HUES6 (cell line): Measurements from ENCODE around the gene DIP2C.

ENCODE experiments used
- H3K27ac ChIP-seq: 2 replicates; pipeline ENCODE4 v1.7.0; 2013; ENCODE audit warnings: low read depth, mild to moderate bottlenecking, low read length, inconsistent platforms
- H3K27me3 ChIP-seq: 2 replicates; pipeline ENCODE4 v1.6.1; 2013; ENCODE audit warnings: low read length; ENCODE audit not compliant: control insufficient read depth, insufficient read depth
- H3K36me3 ChIP-seq: 2 replicates; pipeline ENCODE4 v1.6.1; 2013; ENCODE audit warnings: low read length; ENCODE audit not compliant: control insufficient read depth, insufficient read depth
- H3K4me1 ChIP-seq: 2 replicates; pipeline ENCODE4 v1.6.1; 2013; ENCODE audit warnings: low read length; ENCODE audit not compliant: control insufficient read depth, insufficient read depth
- H3K4me3 ChIP-seq: 2 replicates; pipeline ENCODE4 v1.5.1; 2013; ENCODE audit warnings: low read depth, low read length
- H3K9ac ChIP-seq: one replicate; pipeline ENCODE4 v1.6.1; 2013; ENCODE audit warnings: mild to moderate bottlenecking, low read length
- H3K9me3 ChIP-seq: 2 replicates; pipeline ENCODE4 v1.6.1; 2013; ENCODE audit warnings: low read depth, low read length; ENCODE audit not compliant: control insufficient read depth, insufficient read depth

Gene DIP2C

GRCh38 chr10:547591-548081 is 141.8 kb downstream of the DIP2C start:
- no peak overlapping the region for H3K9ac ChIP-seq
- no peaks in the 10 kb centered on the region for H3K36me3 ChIP-seq
- no peak overlapping the region for H3K27ac ChIP-seq
- H3K4me3 ChIP-seq = no peak overlapping the region
- H3K27me3 ChIP-seq = no peaks in the 10 kb centered on the region
- H3K4me1 ChIP-seq = peaks cover 20% of the 10 kb centered on the region
- H3K9me3 ChIP-seq = no peaks in the 10 kb centered on the region

GRCh38 chr10:546971-547590 is 142.4 kb downstream of the DIP2C start:
- no peak overlapping the region for H3K9ac ChIP-seq
- no peaks in the 10 kb centered on the region for H3K27me3 ChIP-seq
- H3K27ac ChIP-seq = no peak overlapping the region
- H3K4me3 ChIP-seq = no peak overlapping the region
- no peaks in the 10 kb centered on the region for H3K36me3 ChIP-seq
- no peaks in the 10 kb centered on the region for H3K9me3 ChIP-seq
- peaks cover 22% of the 10 kb centered on the region for H3K4me1 ChIP-seq

- H3K9me3 ChIP-seq = no peaks in the 10 kb centered on the region
- peaks cover 25% of the 10 kb centered on the region for H3K4me1 ChIP-seq
- H3K4me3 ChIP-seq = no peak overlapping the region
- no peaks in the 10 kb centered on the region for H3K27me3 ChIP-seq
- H3K27ac ChIP-seq = no peak overlapping the region
- no peak overlapping the region for H3K9ac ChIP-seq
- H3K36me3 ChIP-seq = no peaks in the 10 kb centered on the region
These were observed 143.0 kb downstream of the DIP2C start for GRCh38 chr10:546451-546850.

- Histone ChIP-seq H3K36me3 (no peaks in the 10 kb centered on the region), H3K9ac (no peak overlapping the region), H3K27me3 (no peaks in the 10 kb centered on the region), H3K4me3 (no peak overlapping the region), H3K4me1 (peaks cover 25% of the 10 kb centered on the region), H3K27ac (no peak overlapping the region), H3K9me3 (no peaks in the 10 kb centered on the region)
These were observed 145.3 kb downstream of the DIP2C start for GRCh38 chr10:543862-544822.

DNA sequence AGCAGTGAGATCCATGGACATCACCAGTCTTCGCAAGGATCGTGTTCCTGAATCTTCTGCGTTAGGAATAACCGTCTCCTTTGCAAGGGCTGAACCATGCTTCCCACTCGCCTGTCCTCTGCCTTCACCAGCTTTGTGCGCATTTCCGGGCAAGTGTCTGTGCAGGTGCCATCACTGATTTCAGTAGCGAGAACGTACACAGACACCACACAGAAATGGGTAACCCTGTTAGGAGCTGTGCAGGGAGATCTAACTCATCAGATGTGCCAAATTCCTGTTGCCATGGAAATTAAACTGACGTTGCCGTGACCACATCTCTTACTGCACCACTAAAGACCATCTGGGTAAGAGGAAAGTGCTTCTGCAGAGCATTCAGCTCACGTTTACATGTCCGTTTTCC is 146.3 kb downstream of the DIP2C start:
- Histone ChIP-seq H3K27me3 (no peaks in the 10 kb centered on the region), H3K9ac (no peak overlapping the region), H3K4me3 (no peak overlapping the region), H3K9me3 (no peaks in the 10 kb centered on the region), H3K36me3 (no peaks in the 10 kb centered on the region), H3K4me1 (peaks cover 21% of the 10 kb centered on the region), H3K27ac (no peak overlapping the region)

DNA sequence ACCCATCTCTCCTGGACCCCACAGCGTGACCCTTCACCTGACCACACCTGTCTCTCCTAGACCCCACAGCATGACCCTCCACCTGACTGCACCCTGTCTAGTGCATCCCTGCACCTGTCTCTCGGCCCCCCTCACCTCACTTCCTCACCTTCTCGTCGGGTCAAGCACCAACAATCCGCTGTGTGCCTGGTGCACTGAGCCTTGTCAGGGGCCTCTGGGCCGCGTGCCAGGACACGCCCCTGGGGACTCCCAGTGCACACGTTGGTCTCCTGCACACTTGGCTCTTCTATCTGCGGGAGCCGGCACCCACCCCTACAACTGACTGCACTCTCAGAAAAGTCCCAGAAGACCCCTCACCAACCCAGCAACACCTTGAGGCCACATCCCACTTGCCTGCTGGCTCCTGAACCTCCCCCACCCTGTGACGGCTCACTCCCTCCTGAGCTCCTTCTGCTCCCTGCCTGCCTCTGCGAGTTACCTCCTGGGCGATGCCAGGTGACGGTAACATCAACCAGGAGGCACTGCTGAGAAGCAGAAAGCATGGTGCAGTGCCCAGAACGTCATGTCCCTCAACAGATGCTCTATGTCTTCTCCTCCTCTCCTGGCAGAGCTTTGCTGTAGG is 147.6 kb downstream of the DIP2C start:
- Histone ChIP-seq H3K4me3 (no peak overlapping the region), H3K27me3 (no peaks in the 10 kb centered on the region), H3K36me3 (no peaks in the 10 kb centered on the region), H3K27ac (no peak overlapping the region), H3K9me3 (no peaks in the 10 kb centered on the region), H3K9ac (no peak overlapping the region), H3K4me1 (peaks cover 10% of the 10 kb centered on the region; the same call in 1 of the 2 replicates)

DNA sequence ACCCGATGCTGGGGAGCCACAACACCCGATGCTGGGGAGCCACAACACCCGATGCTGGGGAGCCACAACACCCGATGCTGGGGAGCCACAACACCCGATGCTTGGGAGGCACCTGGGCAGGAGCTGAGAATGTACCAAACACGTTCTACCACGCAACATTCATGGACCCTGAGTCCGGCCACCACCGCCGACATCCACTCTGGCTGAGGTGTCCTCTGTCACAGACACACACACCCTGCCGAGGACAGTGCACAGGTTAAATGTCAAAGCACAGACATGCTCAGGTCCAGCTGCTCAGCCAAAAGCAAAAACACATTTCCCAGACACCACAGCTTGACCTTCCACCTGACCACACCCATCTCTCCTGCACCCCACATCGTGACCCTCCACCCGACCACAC is 148.4 kb downstream of the DIP2C start:
- Histone ChIP-seq H3K27ac (no peak overlapping the region), H3K9me3 (no peaks in the 10 kb centered on the region), H3K9ac (no peak overlapping the region), H3K27me3 (no peaks in the 10 kb centered on the region), H3K4me1 (0 out of 2 replicates have a peak, but pooled peaks cover 4% of the 10 kb centered on the region), H3K4me3 (no peak overlapping the region), H3K36me3 (no peaks in the 10 kb centered on the region)

GRCh38 chr10:538895-539294 is 150.6 kb downstream of the DIP2C start:
- Histone ChIP-seq H3K27me3 (no peaks in the 10 kb centered on the region), H3K4me3 (no peak overlapping the region), H3K4me1 (0 out of 2 replicates have a peak, but pooled peaks cover 4% of the 10 kb centered on the region), H3K27ac (no peak overlapping the region), H3K9me3 (no peaks in the 10 kb centered on the region), H3K36me3 (no peaks in the 10 kb centered on the region), H3K9ac (no peak overlapping the region)

GRCh38 chr10:536935-537334 is 152.5 kb downstream of the DIP2C start:
- Histone ChIP-seq H3K9ac (no peak overlapping the region), H3K27ac (no peak overlapping the region), H3K9me3 (no peaks in the 10 kb centered on the region), H3K36me3 (no peaks in the 10 kb centered on the region), H3K27me3 (no peaks in the 10 kb centered on the region), H3K4me1 (peaks cover 7% of the 10 kb centered on the region; the same call in 1 of the 2 replicates), H3K4me3 (no peak overlapping the region)

DNA sequence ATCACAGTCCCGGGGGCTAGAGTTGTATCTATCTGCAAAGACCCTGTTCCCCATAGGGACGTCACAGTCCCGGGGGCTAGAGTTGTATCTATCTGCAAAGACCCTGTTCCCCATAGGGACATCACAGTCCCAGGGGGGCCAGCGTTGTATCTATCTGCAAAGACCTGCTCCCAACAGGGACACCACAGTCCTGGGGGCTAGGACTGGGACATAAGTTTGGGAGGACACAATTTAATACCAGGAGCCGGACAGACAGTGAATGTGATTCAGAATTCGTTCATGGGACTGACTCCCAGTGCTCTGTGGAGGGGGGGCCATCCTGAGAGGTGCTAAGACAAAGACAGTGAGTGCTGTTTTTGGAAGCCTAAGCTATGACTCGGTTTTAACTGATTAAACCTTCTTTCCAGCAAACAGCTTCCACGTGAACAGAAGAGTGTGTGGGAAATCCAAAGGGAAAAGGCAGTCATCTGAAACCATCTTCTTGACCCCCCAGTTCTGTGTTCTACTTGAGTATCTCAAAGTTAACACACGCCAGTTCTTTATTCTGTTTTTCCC is 153.0 kb downstream of the DIP2C start:
- H3K4me1 ChIP-seq = peaks cover 6% of the 10 kb centered on the region; the same call in 1 of the 2 replicates
- H3K27me3 ChIP-seq = no peaks in the 10 kb centered on the region
- H3K36me3 ChIP-seq = no peaks in the 10 kb centered on the region
- no peak overlapping the region for H3K27ac ChIP-seq
- H3K4me3 ChIP-seq = no peak overlapping the region
- H3K9me3 ChIP-seq = no peaks in the 10 kb centered on the region
- no peak overlapping the region for H3K9ac ChIP-seq
